ENCODE measurements around the gene INPP5A.

INPP5A gene

GRCh38 chr10:132685921-132686680 is 148.5 kb downstream of the INPP5A start:
- TF ChIP-seq, protein P1, sequence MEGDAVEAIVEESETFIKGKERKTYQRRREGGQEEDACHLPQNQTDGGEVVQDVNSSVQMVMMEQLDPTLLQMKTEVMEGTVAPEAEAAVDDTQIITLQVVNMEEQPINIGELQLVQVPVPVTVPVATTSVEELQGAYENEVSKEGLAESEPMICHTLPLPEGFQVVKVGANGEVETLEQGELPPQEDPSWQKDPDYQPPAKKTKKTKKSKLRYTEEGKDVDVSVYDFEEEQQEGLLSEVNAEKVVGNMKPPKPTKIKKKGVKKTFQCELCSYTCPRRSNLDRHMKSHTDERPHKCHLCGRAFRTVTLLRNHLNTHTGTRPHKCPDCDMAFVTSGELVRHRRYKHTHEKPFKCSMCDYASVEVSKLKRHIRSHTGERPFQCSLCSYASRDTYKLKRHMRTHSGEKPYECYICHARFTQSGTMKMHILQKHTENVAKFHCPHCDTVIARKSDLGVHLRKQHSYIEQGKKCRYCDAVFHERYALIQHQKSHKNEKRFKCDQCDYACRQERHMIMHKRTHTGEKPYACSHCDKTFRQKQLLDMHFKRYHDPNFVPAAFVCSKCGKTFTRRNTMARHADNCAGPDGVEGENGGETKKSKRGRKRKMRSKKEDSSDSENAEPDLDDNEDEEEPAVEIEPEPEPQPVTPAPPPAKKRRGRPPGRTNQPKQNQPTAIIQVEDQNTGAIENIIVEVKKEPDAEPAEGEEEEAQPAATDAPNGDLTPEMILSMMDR (IDR thresholded peaks at IDR 0.05; ENCODE audit: low read depth, low read length) = no peak
- no peak for DNase-seq (ENCODE audit: extremely low read depth, low read depth)

DNA sequence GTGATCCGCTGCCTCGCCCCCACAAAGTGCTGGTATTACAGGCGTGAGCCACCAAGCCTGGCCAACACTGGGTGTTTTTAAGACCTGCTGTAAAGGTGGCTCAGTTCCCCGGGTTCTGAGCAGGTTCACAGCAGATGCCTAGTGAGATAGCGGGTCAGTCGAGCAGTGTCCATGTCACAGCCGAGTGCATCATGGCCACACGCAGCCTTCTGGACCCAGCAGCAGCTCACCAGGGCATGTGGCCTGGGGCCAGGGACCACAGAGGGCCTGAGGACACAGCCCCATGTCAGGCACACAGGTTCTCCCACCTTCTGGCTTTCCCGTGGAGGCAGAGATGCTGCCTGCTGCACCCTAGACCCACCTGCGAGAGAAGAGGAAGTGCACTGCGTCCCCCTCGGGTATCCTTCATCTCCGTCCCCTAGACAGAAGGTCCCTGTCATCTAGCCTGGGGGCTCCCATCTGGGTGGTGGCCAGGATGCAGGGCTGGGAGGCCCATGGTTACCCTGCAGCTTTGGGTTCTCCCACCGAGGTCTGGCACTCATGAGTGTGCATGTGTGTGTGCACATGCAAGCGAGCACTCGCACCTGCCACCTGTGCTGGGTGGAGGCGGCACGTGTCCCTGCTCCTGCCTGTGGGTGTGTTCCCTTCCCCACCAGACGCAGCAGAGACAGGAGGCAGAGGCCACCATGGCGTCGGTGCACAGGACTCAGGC is 149.8 kb downstream of the INPP5A start:
- DNase-seq (ENCODE audit: extremely low read depth, low read depth) = no peak
- TF ChIP-seq, protein P1 (IDR thresholded peaks at IDR 0.05; ENCODE audit: low read depth, low read length) = no peak

DNA sequence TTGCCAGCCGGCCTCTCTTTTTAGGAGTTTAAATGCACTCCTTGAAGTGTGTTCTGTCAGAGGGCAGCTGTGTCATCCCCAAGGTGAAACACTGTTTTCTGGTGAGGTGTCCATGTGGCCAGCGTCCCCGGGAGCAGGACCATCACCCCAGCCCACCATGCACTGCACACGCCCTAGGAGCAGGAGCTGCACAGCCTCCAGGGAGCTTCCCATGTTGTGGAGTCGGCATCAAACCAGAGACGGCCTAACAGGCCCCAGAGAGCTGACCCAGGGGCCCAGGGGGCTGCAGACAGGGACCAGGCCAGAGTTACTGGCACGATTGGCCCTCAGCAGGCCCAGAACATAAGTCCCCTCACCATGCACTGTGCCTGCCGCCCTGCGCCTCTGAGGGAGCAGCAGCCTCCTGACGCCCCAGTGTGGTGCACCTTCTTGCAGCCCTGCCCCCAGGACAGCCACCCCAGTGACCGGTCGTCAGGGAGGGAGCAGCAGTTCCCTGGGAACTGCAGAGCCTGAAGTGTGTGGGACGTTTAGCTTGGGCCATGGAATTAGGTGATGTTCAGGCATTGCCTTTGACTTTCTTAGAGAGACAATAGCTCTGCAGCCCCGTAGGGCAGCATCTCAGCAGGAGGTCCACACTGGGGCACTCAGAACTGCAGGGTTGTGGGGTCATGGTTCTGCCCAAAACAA is 150.4 kb downstream of the INPP5A start:
- TF ChIP-seq, protein P1 (IDR thresholded peaks at IDR 0.05; ENCODE audit: low read depth, low read length) = no peak
- DNase-seq (ENCODE audit: extremely low read depth, low read depth) = no peak

- DNase-seq (ENCODE audit: extremely low read depth, low read depth) = no peak
- TF ChIP-seq, protein P1 (IDR thresholded peaks at IDR 0.05; ENCODE audit: low read depth, low read length) = no peak
Measured at GRCh38 chr10:132688580-132689420, 151.2 kb downstream of the INPP5A start.

DNA sequence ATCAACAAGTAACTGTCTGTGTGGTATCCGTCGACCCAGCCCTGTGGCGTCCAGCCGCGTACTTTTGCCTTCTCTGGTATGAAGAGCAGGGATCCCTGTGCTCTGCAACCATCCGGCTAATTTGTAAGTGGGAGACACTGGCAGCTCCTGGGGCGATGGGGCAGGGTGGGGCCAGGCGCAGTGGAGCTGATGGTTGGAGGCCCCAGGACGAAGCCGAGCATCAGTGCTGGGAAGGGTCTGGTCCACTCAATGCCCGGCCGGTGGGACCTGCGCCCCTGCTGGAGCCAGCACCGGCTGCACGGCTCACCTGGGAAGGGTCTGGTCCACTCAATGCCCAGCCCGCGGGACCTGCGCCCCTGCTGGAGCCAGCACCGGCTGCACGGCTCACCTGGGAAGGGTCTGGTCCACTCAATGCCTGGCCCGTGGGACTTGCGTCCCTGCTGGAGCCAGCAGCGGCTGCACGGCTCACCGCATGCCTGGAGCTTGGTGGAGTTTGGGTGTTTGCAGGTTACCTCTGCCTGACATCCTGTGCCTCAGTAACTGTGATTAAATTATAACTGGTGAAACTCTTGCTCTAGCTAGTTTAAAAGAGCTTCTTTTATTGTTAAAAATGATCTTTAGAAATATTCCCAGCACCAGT is 152.3 kb downstream of the INPP5A start:
- TF ChIP-seq, protein P1 (IDR thresholded peaks at IDR 0.05; ENCODE audit: low read depth, low read length) = no peak
- DNase-seq (ENCODE audit: extremely low read depth, low read depth) = no peak

DNA sequence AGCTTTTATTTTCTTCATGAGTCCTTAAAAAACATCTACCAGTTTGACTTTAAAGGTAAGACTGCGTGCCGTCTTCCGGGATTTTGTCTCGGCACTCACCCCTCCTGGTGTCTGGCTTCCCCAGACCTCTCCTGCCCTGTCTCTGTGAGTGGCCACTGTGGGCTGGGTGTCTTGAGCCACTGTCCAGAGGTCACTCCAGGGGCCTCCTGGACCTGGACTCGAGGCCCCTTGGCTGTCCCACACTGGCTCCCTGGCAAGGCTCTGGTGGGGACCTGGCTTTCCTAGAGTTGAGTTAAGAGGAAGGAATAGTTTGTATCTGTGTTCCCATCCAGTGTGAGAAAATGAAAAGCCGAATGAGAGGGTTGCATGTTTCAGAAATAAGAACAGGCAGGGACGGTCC is 152.8 kb downstream of the INPP5A start:
- no peak for DNase-seq (ENCODE audit: extremely low read depth, low read depth)
- TF ChIP-seq, protein P1 (IDR thresholded peaks at IDR 0.05; ENCODE audit: low read depth, low read length) = no peak

Data from AG09319 (cell line).